Natural killer cell treated with Interleukin-12 subunit alpha and Interleukin-12 subunit beta and Interleukin-15 and Interleukin-18, amount 100 ng/mL, for 72 hours (primary cell): ENCODE data around the gene TKTL1. TPM values are rescaled to one million over a fixed set of nuclear protein-coding genes. Genes with fewer than 3 reads are reported as not detected.

Source experiments
- ATAC-seq, 2 donors: fragments of 150-1000 bp; cut with Tn5 transposase in 1 of 2; sonication (Bioruptor Pico), chemical (Tn5 transposase) in 1 of 2; 2 replicates each; pipeline ENCODE4 v1.10.0; 2021
- DNase-seq: peaks from one replicate; pipeline ENCODE4 v3.0.0; 2022; ENCODE audit warnings: low spot score
- H3K27ac Mint-ChIP-seq, 2 donors: 1 replicate in 1 of 2; 2 replicates in 1 of 2; pipeline ENCODE4 v1.8.0; 2022; ENCODE audit warnings: mixed read lengths in 2 of 2, mild to moderate bottlenecking in 1 of 2, moderate library complexity in 1 of 2
- H3K27me3 Mint-ChIP-seq, 2 donors: 1 replicate in 1 of 2; 2 replicates in 1 of 2; pipeline ENCODE4 v1.8.0; 2022; ENCODE audit warnings: mixed read lengths in 2 of 2
- H3K36me3 Mint-ChIP-seq: one replicate; pipeline ENCODE4 v1.8.0; 2022; ENCODE audit warnings: mixed read lengths
- H3K4me1 Mint-ChIP-seq, 2 donors: 1 replicate in 1 of 2; 2 replicates in 1 of 2; pipeline ENCODE4 v1.8.0; 2022; ENCODE audit warnings: low read depth in 2 of 2, mixed read lengths in 2 of 2, mild to moderate bottlenecking in 1 of 2
- H3K4me3 Mint-ChIP-seq: one replicate; pipeline ENCODE4 v1.8.0; 2022; ENCODE audit warnings: mixed read lengths
- H3K9me3 Mint-ChIP-seq: 2 replicates; pipeline ENCODE4 v1.8.0; 2022; ENCODE audit warnings: mixed read lengths
- total RNA-seq, 2 donors: library from RNA; stranded (reverse); gene quantifications; one replicate each; pipeline ENCODE4 v1.2.3, GENCODE V29; 2022

Gene TKTL1
- total RNA-seq, 2 donors from 2014 or later = 3.0 to 4.1 TPM

- H3K27ac Mint-ChIP-seq = no peak overlapping the region
- H3K4me3 Mint-ChIP-seq = no peak overlapping the region
- H3K4me1 Mint-ChIP-seq = peaks cover 5 to 18% of the 10 kb centered on the region in 2 donors
- ATAC-seq = no peak
- no peaks in the 10 kb centered on the region for H3K9me3 Mint-ChIP-seq
- DNase-seq = no peak
- no peaks in the 10 kb centered on the region for H3K36me3 Mint-ChIP-seq
- H3K27me3 Mint-ChIP-seq = no peaks in the 10 kb centered on the region
Measured at GRCh38 chrX:154375156-154375504, 79.5 kb downstream of the TKTL1 start.

GRCh38 chrX:154376774-154377173 is 81.2 kb downstream of the TKTL1 start:
- peak overlapping the region; percentile 45 to 58 for H3K27ac Mint-ChIP-seq
- DNase-seq (no peak), ATAC-seq (no peak)
- H3K4me1 Mint-ChIP-seq = peaks cover 10 to 23% of the 10 kb centered on the region in 2 donors
- no peak overlapping the region for H3K4me3 Mint-ChIP-seq
- no peaks in the 10 kb centered on the region for H3K27me3 Mint-ChIP-seq
- H3K9me3 Mint-ChIP-seq = no peaks in the 10 kb centered on the region
- no peaks in the 10 kb centered on the region for H3K36me3 Mint-ChIP-seq

- H3K9me3 Mint-ChIP-seq = no peaks in the 10 kb centered on the region
- H3K4me3 Mint-ChIP-seq = peak overlapping the region; percentile 83
- no peak for DNase-seq
- no peaks in the 10 kb centered on the region for H3K36me3 Mint-ChIP-seq
- H3K4me1 Mint-ChIP-seq = peaks cover 5 to 19% of the 10 kb centered on the region in 2 donors
- no peaks in the 10 kb centered on the region for H3K27me3 Mint-ChIP-seq
- H3K27ac Mint-ChIP-seq = peak overlapping the region in 1 of 2 donors; percentile 79
- ATAC-seq = peak in 1 of 2 donors; percentile 0
Measured at GRCh38 chrX:154378059-154378798, 82.6 kb downstream of the TKTL1 start.

- peak; percentile 98 for DNase-seq
Measured at GRCh38 chrX:154378799-154379568, 83.4 kb downstream of the TKTL1 start, which contains the start of gene EMD. EMD (plus strand) TSS chrX:154379295; CDS start chrX:154379485, 190 bp downstream.

GRCh38 chrX:154379569-154379951 is 84.0 kb downstream of the TKTL1 start:
- Mint-ChIP-seq H3K9me3 (no peaks in the 10 kb centered on the region), H3K27me3 (no peaks in the 10 kb centered on the region), H3K27ac (peak overlapping the region; percentile 79 to 86), H3K4me1 (peaks cover 5 to 27% of the 10 kb centered on the region in 2 donors), H3K36me3 (no peaks in the 10 kb centered on the region), H3K4me3 (peak overlapping the region; percentile 83)
- DNase-seq (no peak), ATAC-seq (no peak)

More at GRCh38 chrX:154378799-154379568, 83.4 kb downstream of the TKTL1 start, which contains the start of gene EMD:
- Mint-ChIP-seq H3K4me1 (peaks cover 5 to 23% of the 10 kb centered on the region in 2 donors), H3K9me3 (no peaks in the 10 kb centered on the region), H3K36me3 (no peaks in the 10 kb centered on the region), H3K27ac (peak within 1 kb of the TSS; percentile 79 to 86), H3K4me3 (peak within 1 kb of the TSS; percentile 83), H3K27me3 (no peaks in the 10 kb centered on the region)
- peak; percentile 91 to 92 for ATAC-seq

Other genes starting within 250 kb of the TKTL1 start
- 100 to 1,000 TPM in 1 of 2 donors, 10 to 100 TPM in 1; 65.5 to 103 TPM for gene MECP2, start 198.1 kb upstream of the TKTL1 start, total RNA-seq
- not detected for gene OPN1LW, start 151.6 kb upstream of the TKTL1 start, total RNA-seq
- not detected for gene OPN1MW, start 113.2 kb upstream of the TKTL1 start, total RNA-seq
- not detected for gene OPN1MW2, start 76.0 kb upstream of the TKTL1 start, total RNA-seq
- gene OPN1MW3, start 38.2 kb upstream of the TKTL1 start, total RNA-seq = not detected
- not detected for gene TEX28, start 671 bp upstream of the TKTL1 start, total RNA-seq
- 100 to 1,000 TPM; 574 to 727 TPM for gene FLNA, start 78.8 kb downstream of the TKTL1 start, total RNA-seq
- gene EMD, start 83.5 kb downstream of the TKTL1 start, total RNA-seq = 10 to 100 TPM; 49.2 to 61.9 TPM
- 1,000 to 10,000 TPM; 1,953 to 2,194 TPM for gene RPL10, start 102.6 kb downstream of the TKTL1 start, total RNA-seq
- gene DNASE1L1, start 113.5 kb downstream of the TKTL1 start, total RNA-seq = 10 to 100 TPM; 12.4 to 14.6 TPM
- gene TAFAZZIN, start 115.7 kb downstream of the TKTL1 start, total RNA-seq = 10 to 100 TPM; 47.4 to 73.7 TPM
- gene ATP6AP1, start 132.9 kb downstream of the TKTL1 start, total RNA-seq = 100 to 1,000 TPM in 1 of 2 donors, 10 to 100 TPM in 1; 46.7 to 106 TPM
- gene GDI1, start 141.4 kb downstream of the TKTL1 start, total RNA-seq = 100 to 1,000 TPM; 157 to 187 TPM
- gene FAM50A, start 148.3 kb downstream of the TKTL1 start, total RNA-seq = 100 to 1,000 TPM in 1 of 2 donors, 10 to 100 TPM in 1; 75.2 to 108 TPM
- 10 to 100 TPM; 52.4 to 61.3 TPM for gene PLXNA3, start 162.5 kb downstream of the TKTL1 start, total RNA-seq
- gene LAGE3, start 183.5 kb downstream of the TKTL1 start, total RNA-seq = 10 to 100 TPM; 29.4 to 48.5 TPM
- 10 to 100 TPM; 39.6 to 65.6 TPM for gene UBL4A, start 190.8 kb downstream of the TKTL1 start, total RNA-seq
- 10 to 100 TPM; 22.1 to 30.7 TPM for gene SLC10A3, start 194.8 kb downstream of the TKTL1 start, total RNA-seq
- 10 to 100 TPM; 28.5 to 41.1 TPM for gene FAM3A, start 220.4 kb downstream of the TKTL1 start, total RNA-seq